Stomach (tissue), 4 donors: ENCODE data around the gene CNTNAP5.

Source experiments
- CTCF ChIP-seq, 7 experiments: fragments of 450-650 bp in 4 of 7; fragments of 200-600 bp in 3 of 7; sonication (generic) in 3 of 7; IDR thresholded peaks; one replicate each; pipeline ENCODE4 v1.5.1; 2016 to 2019; ENCODE audit warnings: antibody characterized with exemption in 7 of 7, control low read depth in 2 of 7, mild to moderate bottlenecking in 1 of 7
- EP300 ChIP-seq: sonication (generic); formaldehyde crosslinking; IDR thresholded peaks from one replicate; pipeline ENCODE4 v1.6.1; 2017; ENCODE audit warnings: antibody characterized with exemption
- POLR2A ChIP-seq, 4 donors: fragments of 450-650 bp; IDR thresholded peaks; one replicate each; pipeline ENCODE4 v1.6.1; 2016; ENCODE audit warnings: antibody characterized with exemption in 4 of 4, control low read depth in 2 of 4, mild to moderate bottlenecking in 1 of 4, moderate library complexity in 1 of 4
- POLR2AphosphoS5 ChIP-seq, 3 donors: sonication (generic); formaldehyde crosslinking; IDR thresholded peaks; one replicate each; pipeline ENCODE4 v1.6.1; 2016; ENCODE audit warnings: antibody characterized with exemption in 3 of 3

GRCh38 chr2:124395961-124396360 is 370.9 kb downstream of the CNTNAP5 start:
- no peak for TF ChIP-seq CTCF (IDR thresholded peaks at IDR 0.05)
- TF ChIP-seq EP300 = no peak
- no peak for TF ChIP-seq POLR2A (IDR thresholded peaks at IDR 0.05)
- TF ChIP-seq POLR2AphosphoS5 (IDR thresholded peaks at IDR 0.05) = no peak
